Fibroblast of gingiva (primary cell): ENCODE measurements around the gene XRCC4.
A peak's percentile ranks its signal among the peaks of the same experiment; 100 is the strongest.
"Not testable (repeated sequence)": the region's sequence is repeated elsewhere in the genome, so short reads cannot be mapped to it uniquely, and the experiment has no call there.

Experiments used
- DNase-seq: peaks from one replicate; pipeline ENCODE4 v3.0.0-alpha.2; 2011; ENCODE audit warnings: low read depth

XRCC4 gene

DNA sequence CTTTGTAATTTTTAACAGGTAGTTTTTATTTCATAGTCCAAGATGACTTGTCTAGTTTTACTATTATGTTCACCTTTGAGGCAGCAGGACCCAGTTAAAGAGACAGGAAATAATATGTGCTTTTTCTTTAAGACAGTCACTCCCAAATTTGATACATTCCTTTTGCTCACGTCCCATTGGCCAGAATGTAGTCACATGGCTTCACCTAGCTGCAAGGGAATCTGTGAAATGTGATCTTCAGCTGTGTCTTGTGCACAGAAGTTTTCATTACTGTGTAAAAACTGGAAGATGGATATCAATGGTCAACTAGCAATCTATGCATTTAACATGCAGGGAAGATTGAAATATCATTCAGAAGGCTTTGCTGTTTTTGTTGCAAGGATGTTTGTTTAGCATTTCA is 41.1 kb downstream of the XRCC4 start:
- no peak for DNase-seq

DNA sequence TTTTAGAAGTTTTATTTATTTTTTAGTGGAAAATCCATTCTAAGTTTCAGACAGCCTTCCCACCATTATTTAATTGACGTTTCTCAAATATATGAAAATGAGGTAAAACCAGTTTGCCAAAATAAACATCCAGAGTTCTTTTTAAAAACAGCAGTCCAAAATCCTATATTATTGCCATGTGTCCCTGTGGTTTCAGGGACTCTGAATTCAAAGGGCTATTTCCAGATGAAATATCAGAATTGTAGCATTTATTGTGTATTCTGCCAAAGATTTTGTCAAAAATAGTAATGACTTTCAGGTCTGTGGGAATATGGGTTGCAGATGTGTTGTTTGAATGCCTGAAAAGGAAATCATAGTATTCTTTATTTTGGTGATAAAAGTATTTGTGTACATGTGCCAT is 41.6 kb downstream of the XRCC4 start:
- DNase-seq = peak; percentile 2

DNA sequence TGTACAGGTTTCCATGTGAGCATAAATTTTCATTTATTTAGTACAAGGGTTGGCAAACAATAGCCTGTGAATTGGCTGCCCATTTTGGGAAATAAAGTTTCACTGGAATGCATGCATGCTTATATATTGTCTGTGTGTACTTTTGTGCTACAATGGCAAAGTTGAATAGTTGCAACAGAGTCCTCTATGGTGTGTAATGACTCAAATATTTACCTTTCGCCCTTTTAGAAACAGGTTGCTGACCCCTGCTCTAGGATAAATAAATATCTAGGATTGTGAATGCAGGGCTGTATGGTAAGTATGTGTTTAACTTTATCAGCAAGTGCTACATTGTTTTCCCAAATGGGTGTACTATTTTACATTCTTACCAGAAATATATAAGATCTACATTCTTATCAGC is 47.2 kb downstream of the XRCC4 start:
- DNase-seq = no peak

DNA sequence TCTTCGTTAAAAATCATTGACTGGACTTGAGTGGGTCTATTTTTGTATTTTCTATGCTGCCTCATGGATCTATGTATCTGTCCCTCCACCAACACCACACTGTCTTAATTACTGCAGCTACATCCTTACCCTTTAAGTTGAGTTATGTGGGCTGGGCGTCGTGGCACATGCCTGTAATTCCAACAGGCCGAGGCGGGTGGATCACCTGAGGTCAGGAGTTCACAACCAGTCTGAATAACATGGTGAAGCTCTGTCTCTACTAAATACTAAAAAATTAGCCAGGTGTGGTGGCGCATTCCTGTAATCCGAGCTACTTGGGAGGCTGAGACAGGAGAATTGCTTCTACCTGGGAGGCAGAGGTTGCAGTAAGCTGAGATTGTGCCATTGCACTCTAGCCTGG is 48.2 kb downstream of the XRCC4 start:
- no peak for DNase-seq

DNA sequence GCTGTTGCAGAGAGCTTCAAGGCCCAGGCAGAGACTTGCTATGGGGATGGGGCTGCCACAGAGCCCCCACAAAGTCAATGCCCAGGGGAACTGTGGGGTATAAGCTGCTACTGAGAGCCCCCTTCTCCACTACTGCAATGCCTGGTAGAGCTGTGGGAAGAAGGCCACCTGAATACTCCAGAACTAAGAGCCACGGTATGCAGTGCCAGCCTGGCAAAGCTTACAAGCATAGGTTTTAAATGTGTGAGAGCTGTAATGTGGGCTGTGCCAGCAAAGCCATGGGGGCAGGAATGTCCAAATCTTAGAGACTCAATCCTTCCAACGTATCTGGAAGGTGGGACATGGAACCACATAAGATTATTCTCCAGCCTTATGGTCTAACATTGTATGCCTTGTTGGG is 49.2 kb downstream of the XRCC4 start:
- DNase-seq = no peak

DNA sequence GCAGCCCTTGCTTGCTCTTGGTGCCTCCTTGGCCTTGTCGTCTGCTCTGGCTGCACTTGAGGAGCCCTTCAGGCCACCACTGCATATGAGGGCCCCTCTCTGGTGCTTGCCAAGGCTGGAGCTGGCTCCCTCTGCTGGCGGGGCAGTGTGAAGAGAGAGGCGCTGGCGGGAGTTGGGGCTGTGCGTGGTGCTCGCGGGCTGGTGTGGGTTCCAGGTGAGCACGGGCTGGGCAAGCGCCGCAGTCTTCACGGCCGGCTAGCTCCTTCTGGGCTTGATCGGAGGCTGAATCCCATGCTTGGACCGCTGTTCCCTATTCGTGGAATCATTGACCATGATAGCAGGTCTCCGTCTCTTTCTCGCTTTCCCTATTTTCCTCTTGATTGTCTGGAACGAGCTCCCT is 56.5 kb downstream of the XRCC4 start:
- no peak for DNase-seq

DNA sequence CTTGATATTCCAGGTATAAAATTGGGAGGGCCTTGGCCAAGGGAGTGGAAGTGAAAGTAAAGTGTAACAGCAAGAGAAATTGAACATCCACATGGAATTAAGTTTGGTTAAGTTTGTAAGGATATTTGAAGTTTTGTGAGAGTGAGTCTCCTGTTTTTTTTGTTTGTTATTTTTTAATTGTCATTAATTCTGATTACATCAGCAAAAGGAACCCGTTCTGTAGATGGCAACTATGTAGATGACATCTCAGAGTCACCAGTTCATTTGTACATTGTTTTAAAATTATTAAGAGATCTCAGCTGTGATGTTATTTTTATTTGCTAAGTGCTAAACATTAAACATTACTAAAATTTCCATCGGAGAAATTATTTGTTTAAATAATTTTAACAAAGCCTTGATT is 65.2 kb downstream of the XRCC4 start:
- no peak for DNase-seq

DNA sequence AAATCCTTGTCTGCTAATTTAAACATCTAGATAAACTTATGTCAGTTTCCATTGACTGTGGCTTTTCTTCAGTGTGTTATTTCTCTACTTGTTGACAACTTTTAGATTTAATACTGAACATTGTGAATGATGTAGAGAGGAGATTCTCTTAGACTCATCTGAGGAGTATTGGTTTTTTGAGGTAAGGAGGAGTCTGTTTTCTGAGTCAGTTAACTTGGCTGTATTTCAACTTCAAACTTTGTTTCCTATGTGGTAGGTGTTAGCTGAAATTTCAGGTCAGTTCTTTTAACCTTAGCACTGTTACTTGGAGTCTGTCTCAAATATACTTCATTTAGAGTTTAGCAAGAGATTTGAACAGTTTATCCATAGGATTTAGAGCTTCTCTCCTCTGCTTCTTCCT is 67.9 kb downstream of the XRCC4 start:
- no peak for DNase-seq

DNA sequence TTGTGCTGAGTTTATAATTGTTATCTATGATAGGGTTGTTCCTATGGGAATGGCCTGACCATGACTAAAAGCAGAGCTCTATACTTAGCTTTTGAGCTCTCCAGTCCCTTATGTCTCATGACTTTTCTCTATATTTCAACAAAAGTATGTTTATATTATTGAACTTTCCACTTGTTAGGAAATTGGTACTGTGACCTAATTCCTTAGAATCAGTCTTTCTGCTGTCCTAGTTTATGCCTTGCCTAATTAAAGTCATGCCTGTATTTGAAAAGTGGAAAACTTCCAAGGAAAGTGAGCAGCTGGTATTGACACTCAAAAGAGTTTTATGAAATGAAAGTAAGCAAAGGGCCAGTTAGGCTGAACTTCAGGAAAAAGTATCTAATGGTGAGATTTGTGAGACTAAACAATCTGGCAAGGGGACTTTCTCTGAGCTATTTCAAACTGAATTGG is 68.6 kb downstream of the XRCC4 start:
- peak; percentile 86 for DNase-seq

DNA sequence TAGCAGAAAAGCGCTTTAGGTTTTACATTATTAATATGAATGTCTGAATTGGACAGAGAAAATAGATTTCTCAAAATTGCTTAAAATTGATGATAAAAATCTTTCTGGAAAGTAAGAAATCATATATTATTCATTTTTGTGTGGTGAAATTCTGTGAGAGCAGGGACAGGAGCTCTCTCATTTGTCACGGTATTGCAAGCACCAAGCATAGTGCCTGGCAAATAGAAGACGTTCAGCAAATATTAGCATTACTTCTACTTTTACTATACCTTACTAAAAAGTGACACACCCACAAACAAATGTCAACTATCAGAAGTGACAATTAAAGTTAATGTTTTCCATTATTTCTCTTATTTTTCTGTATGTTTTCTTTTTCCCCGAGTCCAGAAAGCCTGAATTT is 69.1 kb downstream of the XRCC4 start:
- DNase-seq = no peak

DNA sequence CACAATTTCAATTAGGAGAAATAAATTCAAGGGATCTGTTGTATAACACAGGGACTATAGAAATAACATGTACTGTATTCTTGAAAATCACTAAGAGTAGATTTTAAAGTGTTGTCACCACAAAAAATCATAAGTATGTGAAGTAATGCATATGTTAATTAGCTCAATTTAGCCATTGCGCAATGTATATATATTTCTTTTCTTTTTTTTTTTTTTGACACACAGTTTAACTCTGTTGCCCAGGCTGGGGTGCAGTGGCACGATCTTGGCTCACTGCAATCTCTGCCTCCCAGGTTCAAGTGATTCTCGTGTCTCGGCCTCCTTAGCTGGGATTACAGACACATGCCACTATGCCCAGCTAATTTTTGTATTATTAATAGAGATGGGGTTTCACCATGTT is 70.2 kb downstream of the XRCC4 start:
- no peak for DNase-seq

DNA sequence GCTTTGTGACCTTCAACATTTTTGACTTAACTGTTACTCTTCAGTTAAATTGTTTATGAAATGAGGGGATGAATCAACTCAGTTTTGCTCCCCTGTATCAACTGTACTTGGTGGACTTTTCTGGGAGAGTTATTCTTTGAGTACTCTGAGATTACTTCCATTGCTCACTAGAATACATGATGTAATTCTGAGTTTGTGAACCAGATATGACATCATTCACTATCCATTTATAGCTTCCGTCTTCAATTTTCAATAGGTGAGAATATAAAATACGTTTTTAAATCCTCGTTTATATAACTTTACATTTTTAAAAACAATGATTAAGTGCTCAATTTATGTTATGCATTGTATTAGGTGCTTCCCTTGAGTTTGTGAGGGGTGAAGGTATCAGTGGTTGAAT is 71.0 kb downstream of the XRCC4 start:
- DNase-seq = no peak

DNA sequence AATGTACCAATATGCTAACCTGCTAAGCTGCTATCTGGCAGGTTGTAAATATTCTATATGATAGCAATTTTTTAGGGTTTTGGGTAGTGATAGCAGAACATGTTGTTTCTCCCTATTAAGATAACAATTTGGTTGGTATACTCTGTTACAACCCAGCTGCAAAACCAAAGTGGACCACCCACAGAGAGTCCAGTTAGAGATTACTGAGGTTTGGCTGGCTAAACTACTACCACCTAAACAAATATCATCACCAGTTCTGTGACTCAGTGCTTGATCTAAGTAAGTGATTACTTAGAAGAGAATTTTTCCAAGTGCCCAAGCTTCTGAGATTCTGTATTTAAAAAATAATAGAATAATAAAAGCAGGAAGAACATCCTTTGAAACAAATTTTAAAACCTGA is 72.3 kb downstream of the XRCC4 start:
- DNase-seq = no peak

DNA sequence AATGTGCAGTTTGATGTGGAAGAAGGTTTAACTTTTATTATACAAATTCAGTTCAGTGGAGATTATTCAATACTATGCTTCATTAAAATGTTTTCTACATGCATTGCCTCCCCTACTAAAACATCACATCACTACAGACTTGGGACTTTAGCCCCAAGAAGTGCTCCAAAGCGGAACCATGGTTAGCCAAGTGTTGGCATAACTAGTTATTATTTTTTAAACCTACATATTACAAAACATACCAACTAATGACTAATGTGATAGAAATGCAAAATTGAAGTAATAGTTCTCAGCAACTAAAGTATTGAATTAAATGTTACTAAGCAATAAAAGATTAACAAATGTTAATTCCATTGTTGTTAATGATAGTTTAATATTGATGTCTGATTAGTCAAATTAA is 74.5 kb downstream of the XRCC4 start:
- DNase-seq = peak; percentile 61

DNA sequence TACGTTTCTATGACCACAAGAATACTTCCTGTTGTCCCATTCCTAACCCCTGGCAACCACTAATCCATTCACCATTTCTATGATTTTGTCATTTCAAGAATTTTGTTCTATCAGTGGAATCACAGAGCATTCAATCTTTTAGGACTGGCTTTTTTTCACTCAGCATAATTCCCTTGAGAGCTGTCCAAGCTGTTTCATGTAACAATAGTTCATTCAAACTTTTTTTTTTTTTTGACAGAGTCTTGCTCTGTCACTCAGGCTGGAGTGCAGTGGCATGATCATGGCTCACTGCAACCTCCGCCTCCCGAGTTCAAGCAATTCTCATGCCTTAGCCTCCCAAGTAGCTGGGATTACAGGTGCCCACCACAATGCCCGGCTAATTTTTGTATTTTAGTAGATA is 75.6 kb downstream of the XRCC4 start:
- not testable (repeated sequence) for DNase-seq

DNA sequence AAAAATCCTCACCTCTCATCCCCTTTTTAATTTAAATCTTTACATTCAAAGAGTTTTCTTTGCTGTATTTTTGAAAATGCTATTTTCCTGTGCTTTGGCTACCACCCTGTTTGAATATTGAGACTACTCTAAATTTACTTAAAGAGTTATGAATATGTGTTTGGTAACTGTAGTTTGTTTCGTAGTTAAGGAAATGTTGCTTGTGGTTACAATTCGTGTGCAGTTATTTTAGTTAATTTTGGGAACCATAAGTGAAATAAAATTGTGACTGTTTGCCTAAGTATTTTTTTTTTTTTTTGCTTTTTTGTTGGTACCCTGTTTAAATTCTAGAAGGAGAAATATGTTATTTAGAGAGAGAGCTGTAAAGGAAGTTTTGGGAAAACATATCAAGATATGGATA is 78.7 kb downstream of the XRCC4 start:
- DNase-seq = no peak

DNA sequence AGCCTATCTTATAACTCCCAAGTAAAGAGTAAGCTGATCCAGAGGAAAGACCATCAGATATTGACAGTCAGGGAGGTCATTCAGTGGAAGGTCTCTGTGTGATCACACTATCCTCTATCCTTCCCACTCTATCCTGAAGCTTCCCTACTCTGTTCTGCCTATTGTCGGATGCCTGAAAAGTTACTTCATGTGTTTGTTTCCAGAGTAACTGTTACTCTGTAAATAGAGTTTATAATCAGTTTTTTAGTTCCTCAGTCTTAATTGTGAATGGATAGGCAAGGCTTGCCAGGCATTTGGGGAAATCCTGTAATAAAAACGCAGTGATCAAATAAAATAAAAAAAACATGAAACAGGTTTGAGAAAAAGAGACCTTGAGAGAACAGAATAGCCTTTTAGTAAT is 79.8 kb downstream of the XRCC4 start:
- DNase-seq = no peak

DNA sequence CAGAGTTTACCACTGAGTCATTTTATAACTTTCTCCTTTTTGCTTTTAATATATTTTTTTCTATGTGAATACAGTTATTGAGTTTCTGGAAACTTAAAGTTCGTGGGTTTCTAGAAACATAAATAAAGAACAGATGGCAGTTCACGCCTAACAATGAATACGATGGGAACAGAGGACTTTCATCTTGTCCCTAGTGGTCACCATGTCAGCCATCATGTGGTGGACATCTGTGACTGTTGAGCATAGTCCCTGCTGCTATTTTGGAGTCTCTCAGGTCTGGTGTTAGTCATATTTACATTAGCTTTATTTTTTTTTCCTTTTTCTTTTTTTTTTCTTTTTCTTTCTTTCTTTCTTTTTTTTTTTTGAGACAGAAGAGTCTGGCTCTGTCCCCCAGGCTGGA is 85.3 kb downstream of the XRCC4 start:
- DNase-seq = peak; percentile 56

DNA sequence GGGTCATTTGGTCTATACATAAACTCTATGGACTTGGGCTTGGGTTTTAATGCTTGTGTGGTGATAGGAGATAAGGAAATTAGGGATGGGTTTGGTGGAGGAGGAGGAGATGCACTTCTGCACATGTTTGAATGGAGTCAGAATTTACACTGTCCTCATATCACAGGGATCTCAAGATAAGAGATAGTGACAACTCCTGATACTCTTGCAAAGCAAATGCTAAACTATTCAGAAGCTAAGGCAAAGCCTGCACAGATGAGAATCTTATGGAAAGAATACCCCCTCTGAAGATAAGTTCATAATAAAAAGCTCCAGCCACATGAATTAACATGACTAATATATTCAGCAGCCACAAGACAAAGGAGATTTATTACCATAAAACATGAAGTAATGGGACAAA is 90.2 kb downstream of the XRCC4 start:
- DNase-seq = no peak

DNA sequence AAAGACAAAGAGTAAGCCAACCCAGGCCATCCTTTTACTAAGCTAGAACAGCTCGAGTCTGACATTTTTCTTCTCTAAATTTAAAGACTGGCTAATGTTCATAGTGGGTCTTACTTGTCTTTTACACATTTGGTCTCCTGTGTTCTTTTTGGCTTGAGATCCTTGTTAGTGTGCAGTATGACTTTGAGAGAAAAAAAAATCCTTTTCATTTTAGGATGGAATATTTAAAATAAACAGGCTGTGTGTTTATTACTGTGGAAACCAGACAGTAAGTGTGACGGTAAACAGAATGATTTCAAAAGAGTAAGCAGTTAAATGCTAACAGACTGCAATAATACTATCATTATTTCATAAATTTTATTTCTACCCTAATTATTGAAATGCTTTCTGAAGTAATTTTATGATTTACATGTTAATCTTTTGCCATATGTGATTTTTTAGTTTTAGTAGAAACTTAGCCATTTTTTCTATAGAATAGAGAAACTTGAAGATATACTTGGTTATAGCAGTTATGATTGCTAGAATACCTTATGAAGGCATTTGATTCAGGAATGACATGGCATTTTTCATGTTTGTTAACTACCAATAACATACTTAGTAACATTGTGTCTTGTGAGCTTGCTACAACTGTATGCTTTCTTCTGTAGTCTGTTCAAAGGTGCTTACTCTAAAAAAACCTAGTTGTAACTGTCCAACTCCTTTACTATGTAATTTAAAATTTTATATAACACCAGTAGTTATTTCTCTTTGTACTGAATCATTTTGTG is 92.4 kb downstream of the XRCC4 start:
- DNase-seq = peak; percentile 14

DNA sequence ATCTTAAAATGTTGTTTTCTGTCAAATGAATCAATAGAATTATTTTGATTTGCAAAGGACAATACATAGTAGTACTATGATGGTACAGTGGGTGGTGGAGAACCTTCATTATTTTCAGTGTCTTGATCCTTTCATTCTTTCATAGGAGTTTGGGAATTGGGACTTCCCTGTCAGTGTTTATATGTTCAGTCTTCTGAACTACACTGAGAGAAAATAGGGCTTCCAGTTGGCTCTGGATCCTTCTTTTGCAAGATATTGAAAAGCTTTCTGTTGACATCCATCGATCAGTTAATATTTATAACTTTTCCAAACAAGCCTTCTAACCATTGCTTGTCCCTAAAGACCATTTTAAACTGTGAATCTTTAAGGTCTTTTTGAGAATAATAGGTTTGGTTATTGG is 94.7 kb downstream of the XRCC4 start:
- no peak for DNase-seq

DNA sequence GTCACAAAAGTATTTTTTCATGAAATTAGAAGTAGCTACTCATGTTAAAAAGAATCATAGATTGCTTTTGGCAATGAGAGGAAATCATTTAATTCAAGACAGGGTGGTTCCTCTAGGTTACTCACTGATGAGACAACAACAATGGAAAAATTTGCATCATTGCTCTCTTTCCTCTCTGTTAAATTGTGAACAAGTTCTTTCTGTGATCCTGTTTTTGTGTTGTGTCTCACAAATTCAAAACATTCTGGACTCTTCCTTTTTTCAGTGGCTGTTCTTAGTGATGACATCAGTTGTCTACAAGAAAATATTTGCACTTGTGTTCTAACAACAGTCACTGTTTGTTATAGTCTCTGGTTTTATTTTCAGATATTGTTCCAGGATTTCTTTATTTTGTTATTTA is 95.3 kb downstream of the XRCC4 start:
- peak; percentile 32 for DNase-seq

DNA sequence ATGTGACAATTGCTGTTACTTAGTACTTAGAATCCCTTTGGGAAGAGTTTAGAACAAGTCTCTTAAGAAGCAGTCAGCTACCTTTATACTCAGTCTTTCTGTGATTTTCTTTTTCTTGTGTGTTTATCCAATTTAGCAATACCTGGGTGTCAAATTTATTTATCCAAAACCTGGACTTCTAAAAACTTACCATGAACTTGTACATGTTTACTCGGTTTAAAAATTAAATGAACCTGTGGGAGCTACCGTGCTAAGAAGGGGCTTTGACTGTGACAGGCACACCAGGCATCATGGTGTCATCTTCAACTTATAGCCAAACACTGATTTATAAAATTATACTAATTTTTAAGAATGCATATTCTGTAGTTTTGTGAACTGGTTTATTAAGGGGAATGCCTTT is 96.5 kb downstream of the XRCC4 start:
- no peak for DNase-seq

DNA sequence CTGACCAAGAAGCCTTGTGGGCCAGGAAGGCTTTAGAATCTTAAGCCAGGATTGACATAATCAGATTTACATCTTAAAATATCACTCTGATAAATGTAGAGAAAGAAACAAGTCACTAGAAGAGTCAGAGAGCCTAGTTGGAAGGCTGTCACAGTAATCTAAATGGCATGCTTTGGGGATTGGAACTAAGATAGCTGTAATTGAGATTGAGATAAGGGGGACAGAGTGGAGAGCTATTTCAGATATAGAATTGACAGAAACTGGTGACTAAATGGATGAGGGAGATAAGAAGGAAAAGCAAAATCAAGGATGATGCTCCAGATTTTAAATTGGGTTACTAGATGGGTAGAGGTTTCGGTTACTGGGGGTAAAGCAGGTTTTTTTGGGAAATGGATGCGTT is 100.5 kb downstream of the XRCC4 start:
- no peak for DNase-seq

DNA sequence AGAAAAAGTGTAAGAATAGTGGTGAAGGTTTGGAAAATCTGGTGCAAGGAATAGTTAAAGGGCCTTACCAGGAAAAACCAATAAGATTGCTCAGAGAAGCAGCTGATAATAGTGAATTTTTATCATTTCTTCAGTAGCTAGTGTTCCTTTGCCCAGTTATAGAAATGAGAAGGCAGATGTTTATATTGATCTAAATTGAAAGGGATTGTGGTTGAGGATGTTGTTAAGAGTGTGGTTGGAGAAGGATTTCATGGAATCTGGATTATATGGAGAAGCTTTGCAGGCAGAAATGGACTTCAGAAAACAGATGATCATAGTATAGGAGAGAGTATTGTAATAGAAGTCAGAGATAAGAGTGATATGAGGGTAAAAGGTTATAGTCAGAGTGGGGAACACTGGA is 102.6 kb downstream of the XRCC4 start:
- peak; percentile 63 for DNase-seq
